RWPE1 (cell line): Measurements from ENCODE around the gene POC1B.
A peak's percentile ranks its signal among the peaks of the same experiment; 100 is the strongest.

Experiments
- CTCF ChIA-PET: fragments of 350-600 bp; sonication (Branson Sonifier 250); formaldehyde crosslinking; extraction: SDS; loops from one replicate; lab custom pipeline; 2021; lab: Yijun Ruan, JAX
- POLR2A ChIA-PET: fragments of 400-600 bp; formaldehyde crosslinking; extraction: SDS; loops from one replicate; lab custom pipeline; 2020; ENCODE audit warnings: antibody characterized with exemption; ENCODE audit not compliant: low non-redundant PET; lab: Yijun Ruan, JAX
- DNase-seq: peaks from one replicate; pipeline ENCODE4 v3.0.0; 2012; ENCODE audit warnings: low spot score
- H3K27ac ChIP-seq: fragments of 450-650 bp; 2 replicates; pipeline ENCODE4 v1.5.1; 2017
- CTCF ChIP-seq: fragments of 450-650 bp; conservative IDR thresholded peaks from 2 replicates; pipeline ENCODE4 v1.5.1; 2017; ENCODE audit warnings: low read depth, mild to moderate bottlenecking

POC1B gene

GRCh38 chr12:89551747-89552146 lies 25.9 kb upstream of the POC1B start:
- no peak for TF ChIP-seq CTCF
- CTCF ChIA-PET: interaction anchor here (0.7 kb wide), 1 partner anchor 921 kb away, joined by 3 read pairs; no protein-coding TSS in a partner anchor

GRCh38 chr12:89547101-89547500 lies 21.3 kb upstream of the POC1B start:
- TF ChIP-seq CTCF: no peak
- no peak for DNase-seq
- ChIA-PET CTCF (no interaction called here), POLR2A (no interaction called here)
- H3K27ac ChIP-seq: no peak overlapping the region

More at GRCh38 chr12:89551747-89552146, 25.9 kb upstream of the POC1B start:
- H3K27ac ChIP-seq: no peak overlapping the region
- DNase-seq: no peak
- POLR2A ChIA-PET: no interaction called here

GRCh38 chr12:89546151-89546550 lies 20.3 kb upstream of the POC1B start:
- no peak for TF ChIP-seq CTCF
- ChIA-PET POLR2A (no interaction called here), CTCF (no interaction called here)
- DNase-seq: no peak
- H3K27ac ChIP-seq: no peak overlapping the region

GRCh38 chr12:89544681-89545184 lies 18.9 kb upstream of the POC1B start:
- ChIA-PET CTCF (interaction anchor here (0.7 to 1.0 kb wide), 2 partner anchors 1026 to 1396 kb away, joined by 3 to 6 read pairs; no protein-coding TSS in a partner anchor), POLR2A (no interaction called here)
- no peak overlapping the region for H3K27ac ChIP-seq
- DNase-seq: no peak
- TF ChIP-seq CTCF: no peak

- ChIA-PET CTCF (interaction anchor here (0.7 to 1.1 kb wide), 3 partner anchors 228 to 1396 kb away, joined by 3 to 6 read pairs (median 4); no protein-coding TSS in a partner anchor), POLR2A (no interaction called here)
- no peak for TF ChIP-seq CTCF
- H3K27ac ChIP-seq: no peak overlapping the region
- no peak for DNase-seq
These were observed 18.2 kb upstream of the POC1B start for GRCh38 chr12:89544022-89544421.

GRCh38 chr12:89542912-89543592 lies 17.2 kb upstream of the POC1B start:
- ChIA-PET POLR2A (interaction anchor here (0.6 kb wide), 1 partner anchor 57 kb away, joined by 3 read pairs; no protein-coding TSS in a partner anchor), CTCF (interaction anchor here (0.6 to 1.1 kb wide), 4 partner anchors 14 to 713 kb away, joined by 3 to 4 read pairs (median 4); no protein-coding TSS in a partner anchor)
- TF ChIP-seq CTCF: peak; percentile 85
- H3K27ac ChIP-seq: no peak overlapping the region
- DNase-seq: peak; percentile 68
